GM23338 (cell line): ENCODE results near the gene FBXO38. TPM values are rescaled to one million over a fixed set of nuclear protein-coding genes. Genes with fewer than 3 reads are reported as not detected.

Source experiments
- ATAC-seq: fragments of 200-7000 bp; cut with Tn5 transposase; 3 replicates; pipeline ENCODE4 v1.9.1; 2020
- DNase-seq: peaks from one replicate; pipeline ENCODE4 v3.0.0-alpha.2; 2015; ENCODE audit warnings: low spot score
- H2AFZ ChIP-seq: fragments of 200-600 bp; sonication (generic); 2 replicates; pipeline ENCODE4 v1.8.0; 2016; ENCODE audit warnings: antibody characterized with exemption, mild to moderate bottlenecking, moderate library complexity
- H3F3A ChIP-seq: fragments of 200-600 bp; sonication (generic); replicated peaks from 2 replicates; pipeline ENCODE4 v1.8.0; 2017; ENCODE audit warnings: antibody characterized with exemption, mixed run types, low read depth
- H3K27ac ChIP-seq: fragments of 200-600 bp; sonication (generic); 2 replicates; pipeline ENCODE4 v1.6.1; 2016; ENCODE audit warnings: low read depth
- H3K27me3 ChIP-seq: fragments of 200-600 bp; sonication (generic); 2 replicates; pipeline ENCODE4 v1.8.0; 2016; ENCODE audit warnings: mild to moderate bottlenecking, mixed run types, moderate library complexity; ENCODE audit not compliant: insufficient read depth
- H3K36me3 ChIP-seq: fragments of 200-600 bp; sonication (generic); 2 replicates; pipeline ENCODE4 v1.8.0; 2016; ENCODE audit warnings: mild to moderate bottlenecking; ENCODE audit not compliant: insufficient read depth
- H3K4me1 ChIP-seq: fragments of 200-600 bp; sonication (generic); 2 replicates; pipeline ENCODE4 v1.8.0; 2016; ENCODE audit warnings: mild to moderate bottlenecking, moderate library complexity; ENCODE audit not compliant: insufficient read depth
- H3K4me2 ChIP-seq: fragments of 200-600 bp; sonication (generic); 2 replicates; pipeline ENCODE4 v1.7.1; 2017; ENCODE audit warnings: mixed run types
- H3K4me3 ChIP-seq: fragments of 200-600 bp; sonication (generic); 2 replicates; pipeline ENCODE4 v1.6.1; 2016; ENCODE audit warnings: mixed run types
- H3K79me2 ChIP-seq: fragments of 200-600 bp; sonication (generic); replicated peaks from 2 replicates; pipeline ENCODE4 v1.8.0; 2017; ENCODE audit warnings: mild to moderate bottlenecking; ENCODE audit not compliant: insufficient read depth
- H3K9me2 ChIP-seq: fragments of 200-600 bp; sonication (generic); 2 replicates; pipeline ENCODE4 v1.8.0; 2017; ENCODE audit not compliant: insufficient read depth
- H4K20me1 ChIP-seq: fragments of 200-600 bp; sonication (generic); replicated peaks from 2 replicates; pipeline ENCODE4 v1.8.0; 2017; ENCODE audit warnings: mild to moderate bottlenecking; ENCODE audit not compliant: insufficient read depth
- H3K27ac Mint-ChIP-seq: 2 replicates; pipeline ENCODE4 v1.8.0; 2020; ENCODE audit warnings: inconsistent platforms, mild to moderate bottlenecking, moderate library complexity, mixed read lengths
- H3K27me3 Mint-ChIP-seq: 3 replicates; pipeline ENCODE4 v1.8.0; 2022; ENCODE audit warnings: low read depth, mild to moderate bottlenecking, moderate library complexity, mixed read lengths, inconsistent platforms; ENCODE audit not compliant: insufficient read depth, poor library complexity
- H3K36me3 Mint-ChIP-seq: 3 replicates; pipeline ENCODE4 v1.8.0; 2021; ENCODE audit warnings: low read depth, mild to moderate bottlenecking, inconsistent platforms, moderate library complexity, mixed read lengths
- H3K4me1 Mint-ChIP-seq: 3 replicates; pipeline ENCODE4 v1.8.0; 2020; ENCODE audit warnings: mild to moderate bottlenecking, inconsistent platforms, mixed read lengths
- H3K4me3 Mint-ChIP-seq: 3 replicates; pipeline ENCODE4 v1.8.0; 2021; ENCODE audit warnings: moderate library complexity, mild to moderate bottlenecking, inconsistent platforms, mixed read lengths
- H3K9me3 Mint-ChIP-seq: 3 replicates; pipeline ENCODE4 v1.8.0; 2020; ENCODE audit warnings: moderate library complexity, mild to moderate bottlenecking, inconsistent platforms, mixed read lengths
- CREB1 ChIP-seq: fragments of 250-450 bp; sonication (Bioruptor Pico); IDR thresholded peaks from 2 replicates; pipeline ENCODE4 v1.5.0; 2020; ENCODE audit warnings: low read depth, mild to moderate bottlenecking, moderate library complexity
- EZH2 ChIP-seq: fragments of 200-600 bp; sonication (generic); IDR thresholded peaks from one replicate; pipeline ENCODE4 v1.8.0; 2017; ENCODE audit warnings: antibody characterized with exemption, mild to moderate bottlenecking, low read depth; ENCODE audit not compliant: unreplicated experiment
- EZH2phosphoT487 ChIP-seq: fragments of 200-600 bp; sonication (generic); IDR thresholded peaks from one replicate; pipeline ENCODE4 v1.8.1; 2018; ENCODE audit warnings: antibody characterized with exemption; ENCODE audit not compliant: unreplicated experiment
- JUNB ChIP-seq: IDR thresholded peaks from one replicate; pipeline ENCODE4 v1.6.1; 2016; ENCODE audit warnings: antibody characterized with exemption; ENCODE audit not compliant: unreplicated experiment
- NANOG ChIP-seq: IDR thresholded peaks from 2 replicates; pipeline ENCODE4 v1.6.1; 2016; ENCODE audit warnings: antibody characterized with exemption, borderline replicate concordance
- POLR2AphosphoS5 ChIP-seq: IDR thresholded peaks from 2 replicates; pipeline ENCODE4 v1.6.1; 2016; ENCODE audit warnings: antibody characterized with exemption, low read depth
- STAT1 ChIP-seq: IDR thresholded peaks from one replicate; pipeline ENCODE4 v1.6.1; 2016; ENCODE audit warnings: antibody characterized with exemption; ENCODE audit not compliant: unreplicated experiment
- ZNF114 ChIP-seq: fragments of 250-450 bp; sonication (Bioruptor Pico); IDR thresholded peaks from 2 replicates; pipeline ENCODE4 v1.5.0; 2020; ENCODE audit warnings: mild to moderate bottlenecking, moderate library complexity
- ZNF331 ChIP-seq: fragments of 250-450 bp; sonication (Bioruptor Pico); IDR thresholded peaks from 2 replicates; pipeline ENCODE4 v1.5.0; 2020; ENCODE audit warnings: low read depth, mild to moderate bottlenecking, moderate library complexity
- polyA plus RNA-seq: library from polyadenylated mRNA; unstranded; fragments of >200 nt; fragmentation: Nextera tagmentation; extraction: Ambion mirVana; gene quantifications from 2 replicates; pipeline ENCODE4 v1.2.1, GENCODE V29; 2016
- total RNA-seq: library from RNA; depleted of rRNA; stranded (reverse); fragments of >200 nt; shearing (Covaris generic); gene quantifications from 2 replicates; pipeline ENCODE4 v1.2.3, GENCODE V29; 2014
- TF ChIP-seq, protein P1 (sequence below): IDR thresholded peaks from one replicate; pipeline ENCODE4 v1.6.1; 2018; ENCODE audit warnings: antibody characterized with exemption; ENCODE audit not compliant: unreplicated experiment
- TF ChIP-seq, protein P2 (sequence below), 2 experiments: fragments of 200-600 bp in 1 of 2; sonication (generic) in 1 of 2; conservative IDR thresholded peaks; 2 replicates each; pipeline versions ENCODE4 v1.5.1 to v1.6.1; 2016 to 2017; ENCODE audit warnings: antibody characterized with exemption in 2 of 2, low read depth in 2 of 2, mild to moderate bottlenecking in 2 of 2, moderate library complexity in 1 of 2
- TF ChIP-seq, protein P3 (sequence below): IDR thresholded peaks from 2 replicates; pipeline ENCODE4 v1.6.1; 2016; ENCODE audit warnings: antibody characterized with exemption

The FBXO38 gene
- total and polyA plus RNA-seq, 2 experiments from 2014 or later, result 13.3 to 45.6 TPM

GRCh38 chr5:148383564-148384379, at the start of gene FBXO38 (continued):
- TF ChIP-seq, protein P1, sequence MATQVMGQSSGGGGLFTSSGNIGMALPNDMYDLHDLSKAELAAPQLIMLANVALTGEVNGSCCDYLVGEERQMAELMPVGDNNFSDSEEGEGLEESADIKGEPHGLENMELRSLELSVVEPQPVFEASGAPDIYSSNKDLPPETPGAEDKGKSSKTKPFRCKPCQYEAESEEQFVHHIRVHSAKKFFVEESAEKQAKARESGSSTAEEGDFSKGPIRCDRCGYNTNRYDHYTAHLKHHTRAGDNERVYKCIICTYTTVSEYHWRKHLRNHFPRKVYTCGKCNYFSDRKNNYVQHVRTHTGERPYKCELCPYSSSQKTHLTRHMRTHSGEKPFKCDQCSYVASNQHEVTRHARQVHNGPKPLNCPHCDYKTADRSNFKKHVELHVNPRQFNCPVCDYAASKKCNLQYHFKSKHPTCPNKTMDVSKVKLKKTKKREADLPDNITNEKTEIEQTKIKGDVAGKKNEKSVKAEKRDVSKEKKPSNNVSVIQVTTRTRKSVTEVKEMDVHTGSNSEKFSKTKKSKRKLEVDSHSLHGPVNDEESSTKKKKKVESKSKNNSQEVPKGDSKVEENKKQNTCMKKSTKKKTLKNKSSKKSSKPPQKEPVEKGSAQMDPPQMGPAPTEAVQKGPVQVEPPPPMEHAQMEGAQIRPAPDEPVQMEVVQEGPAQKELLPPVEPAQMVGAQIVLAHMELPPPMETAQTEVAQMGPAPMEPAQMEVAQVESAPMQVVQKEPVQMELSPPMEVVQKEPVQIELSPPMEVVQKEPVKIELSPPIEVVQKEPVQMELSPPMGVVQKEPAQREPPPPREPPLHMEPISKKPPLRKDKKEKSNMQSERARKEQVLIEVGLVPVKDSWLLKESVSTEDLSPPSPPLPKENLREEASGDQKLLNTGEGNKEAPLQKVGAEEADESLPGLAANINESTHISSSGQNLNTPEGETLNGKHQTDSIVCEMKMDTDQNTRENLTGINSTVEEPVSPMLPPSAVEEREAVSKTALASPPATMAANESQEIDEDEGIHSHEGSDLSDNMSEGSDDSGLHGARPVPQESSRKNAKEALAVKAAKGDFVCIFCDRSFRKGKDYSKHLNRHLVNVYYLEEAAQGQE, result no peak
- TF ChIP-seq JUNB (no peak), NANOG (no peak), EZH2phosphoT487 (no peak), EZH2 (no peak)

GRCh38 chr5:148335259-148335658, 48.5 kb upstream of the FBXO38 start, which contains the start of gene SPINK9:
TSS of gene SPINK9 (plus strand) at chr5:148335559. CDS start at chr5:148335614, 55 bp downstream.
- Histone ChIP-seq H3K27ac (no peak within 1 kb of the TSS), H2AFZ (no peak within 1 kb of the TSS), H3K36me3 (no peaks in the 10 kb centered on the region), H3K79me2 (no peaks in the 10 kb centered on the region), H3K27me3 (no peaks in the 10 kb centered on the region), H3K9me2 (no peaks in the 10 kb centered on the region), H4K20me1 (no peaks in the 10 kb centered on the region), H3K4me2 (no peak within 1 kb of the TSS), H3K4me3 (no peak within 1 kb of the TSS), H3F3A (no peaks in the 10 kb centered on the region), H3K4me1 (no peaks in the 10 kb centered on the region)
- Mint-ChIP-seq H3K9me3 (peaks cover 9% of the 10 kb centered on the region; the same call in 2 of the 3 replicates), H3K4me1 (no peaks in the 10 kb centered on the region), H3K4me3 (no peak within 1 kb of the TSS), H3K27ac (no peak within 1 kb of the TSS), H3K27me3 (peaks cover 2% of the 10 kb centered on the region), H3K36me3 (peaks cover 6% of the 10 kb centered on the region; the same call in 2 of the 3 replicates)
- ATAC-seq, result no peak
- DNase-seq, result no peak
- TF ChIP-seq, protein P2, sequence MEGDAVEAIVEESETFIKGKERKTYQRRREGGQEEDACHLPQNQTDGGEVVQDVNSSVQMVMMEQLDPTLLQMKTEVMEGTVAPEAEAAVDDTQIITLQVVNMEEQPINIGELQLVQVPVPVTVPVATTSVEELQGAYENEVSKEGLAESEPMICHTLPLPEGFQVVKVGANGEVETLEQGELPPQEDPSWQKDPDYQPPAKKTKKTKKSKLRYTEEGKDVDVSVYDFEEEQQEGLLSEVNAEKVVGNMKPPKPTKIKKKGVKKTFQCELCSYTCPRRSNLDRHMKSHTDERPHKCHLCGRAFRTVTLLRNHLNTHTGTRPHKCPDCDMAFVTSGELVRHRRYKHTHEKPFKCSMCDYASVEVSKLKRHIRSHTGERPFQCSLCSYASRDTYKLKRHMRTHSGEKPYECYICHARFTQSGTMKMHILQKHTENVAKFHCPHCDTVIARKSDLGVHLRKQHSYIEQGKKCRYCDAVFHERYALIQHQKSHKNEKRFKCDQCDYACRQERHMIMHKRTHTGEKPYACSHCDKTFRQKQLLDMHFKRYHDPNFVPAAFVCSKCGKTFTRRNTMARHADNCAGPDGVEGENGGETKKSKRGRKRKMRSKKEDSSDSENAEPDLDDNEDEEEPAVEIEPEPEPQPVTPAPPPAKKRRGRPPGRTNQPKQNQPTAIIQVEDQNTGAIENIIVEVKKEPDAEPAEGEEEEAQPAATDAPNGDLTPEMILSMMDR (conservative IDR thresholded peaks at IDR 0.05; ENCODE audit: low read depth in 2 of 2), result no peak
- TF ChIP-seq JUNB (no peak), ZNF114 (CRISPR knock-in tag) (no peak), CREB1 (CRISPR knock-in tag) (no peak), STAT1 (no peak), POLR2AphosphoS5 (no peak), EZH2phosphoT487 (no peak), NANOG (no peak), EZH2 (no peak), ZNF331 (no peak)
- TF ChIP-seq, protein P3, sequence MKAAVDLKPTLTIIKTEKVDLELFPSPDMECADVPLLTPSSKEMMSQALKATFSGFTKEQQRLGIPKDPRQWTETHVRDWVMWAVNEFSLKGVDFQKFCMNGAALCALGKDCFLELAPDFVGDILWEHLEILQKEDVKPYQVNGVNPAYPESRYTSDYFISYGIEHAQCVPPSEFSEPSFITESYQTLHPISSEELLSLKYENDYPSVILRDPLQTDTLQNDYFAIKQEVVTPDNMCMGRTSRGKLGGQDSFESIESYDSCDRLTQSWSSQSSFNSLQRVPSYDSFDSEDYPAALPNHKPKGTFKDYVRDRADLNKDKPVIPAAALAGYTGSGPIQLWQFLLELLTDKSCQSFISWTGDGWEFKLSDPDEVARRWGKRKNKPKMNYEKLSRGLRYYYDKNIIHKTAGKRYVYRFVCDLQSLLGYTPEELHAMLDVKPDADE, result no peak
- TF ChIP-seq, protein P1, result no peak
